ENCODE results near the gene PLSCR5.

The PLSCR5 gene

GRCh38 chr3:146544929-146545528 is 60.1 kb downstream of the PLSCR5 start:
- DNase-seq (ENCODE audit: low read depth in 1 of 2, low spot score in 1 of 2), result no peak

- peak; percentile 42 to 44 for DNase-seq (ENCODE audit: low read depth in 1 of 2, low spot score in 1 of 2)
Measured at GRCh38 chr3:146544002-146544928, 60.9 kb downstream of the PLSCR5 start, which contains the start of gene PLSCR1. TSS of gene PLSCR1 (minus strand) at chr3:146544607. CDS start at chr3:146536552, 8,055 bp downstream.

- no peak for DNase-seq (ENCODE audit: low read depth in 1 of 2, low spot score in 1 of 2)
Measured at GRCh38 chr3:146543461-146544001, 61.6 kb downstream of the PLSCR5 start.

- DNase-seq (ENCODE audit: low read depth in 1 of 2, low spot score in 1 of 2), result no peak
Measured at GRCh38 chr3:146542978-146543377, 62.2 kb downstream of the PLSCR5 start.

GRCh38 chr3:146542179-146542578 is 63.0 kb downstream of the PLSCR5 start:
- DNase-seq (ENCODE audit: low read depth in 1 of 2, low spot score in 1 of 2), result no peak

- no peak for DNase-seq (ENCODE audit: low read depth in 1 of 2, low spot score in 1 of 2)
Measured at GRCh38 chr3:146540978-146541377, 64.2 kb downstream of the PLSCR5 start.

- no peak for DNase-seq (ENCODE audit: low read depth in 1 of 2, low spot score in 1 of 2)
Measured at GRCh38 chr3:146540236-146540635, 64.9 kb downstream of the PLSCR5 start.

- DNase-seq (ENCODE audit: low read depth in 1 of 2, low spot score in 1 of 2), result no peak
Measured at GRCh38 chr3:146539315-146539714, 65.8 kb downstream of the PLSCR5 start.

- no peak for DNase-seq (ENCODE audit: low read depth in 1 of 2, low spot score in 1 of 2)
Measured at GRCh38 chr3:146537603-146538002, 67.5 kb downstream of the PLSCR5 start.

- DNase-seq (ENCODE audit: low read depth in 1 of 2, low spot score in 1 of 2), result no peak
Measured at GRCh38 chr3:146536681-146537080, 68.5 kb downstream of the PLSCR5 start.

Data from activated T-helper 1 cell treated with anti-CD3 and anti-CD28 coated beads, Interleukin-2, amount 50 U/mL, for 16 hours (primary cell).